Forelimb muscle (tissue), 1 donor: Measurements from ENCODE around the gene VPS29. TPM values are rescaled to one million over a fixed set of nuclear protein-coding genes. Genes with fewer than 3 reads are reported as not detected.
"Not testable (repeated sequence)": the region's sequence is repeated elsewhere in the genome, so short reads cannot be mapped to it uniquely, and the experiment has no call there.

ENCODE experiments used
- DNase-seq: peaks from one replicate; pipeline ENCODE4 v3.0.0-alpha.2; 2013; ENCODE audit warnings: low read depth
- polyA plus RNA-seq: library from polyadenylated mRNA; unstranded; fragments of 120-200 nt; gene quantifications from one replicate; pipeline ENCODE4 v1.2.1, GENCODE V29; 2013; ENCODE audit not compliant: insufficient read length

VPS29 gene
- polyA plus RNA-seq: 129 TPM

GRCh38 chr12:110501752-110502738 lies at the start of gene VPS29, which contains the start of gene RAD9B:
VPS29 (minus strand) TSS chr12:110502111; CDS start chr12:110502051, 60 bp downstream.
RAD9B (plus strand) TSS chr12:110502331; CDS start chr12:110502338, 7 bp downstream.
- DNase-seq: peak; percentile 95

DNA sequence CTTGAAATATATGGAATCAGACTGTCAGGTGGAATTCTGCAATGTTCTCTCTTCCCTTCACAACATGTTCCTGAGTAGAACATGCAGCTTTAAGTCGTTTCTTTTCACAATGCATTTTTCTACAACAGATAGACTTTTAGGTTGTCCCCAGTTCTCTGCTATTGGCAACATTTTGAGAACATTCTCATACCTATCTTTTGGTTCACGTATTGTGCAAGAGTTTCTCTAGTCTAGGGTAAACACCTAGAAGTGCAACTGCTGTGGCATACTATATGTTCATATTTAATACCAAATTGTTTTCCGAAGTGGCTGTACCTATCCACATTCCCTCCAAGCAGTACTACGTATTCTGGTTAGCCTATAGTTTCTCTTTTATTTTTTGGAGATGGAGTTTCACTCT lies 49.1 kb upstream of the VPS29 start:
- DNase-seq: no peak

DNA sequence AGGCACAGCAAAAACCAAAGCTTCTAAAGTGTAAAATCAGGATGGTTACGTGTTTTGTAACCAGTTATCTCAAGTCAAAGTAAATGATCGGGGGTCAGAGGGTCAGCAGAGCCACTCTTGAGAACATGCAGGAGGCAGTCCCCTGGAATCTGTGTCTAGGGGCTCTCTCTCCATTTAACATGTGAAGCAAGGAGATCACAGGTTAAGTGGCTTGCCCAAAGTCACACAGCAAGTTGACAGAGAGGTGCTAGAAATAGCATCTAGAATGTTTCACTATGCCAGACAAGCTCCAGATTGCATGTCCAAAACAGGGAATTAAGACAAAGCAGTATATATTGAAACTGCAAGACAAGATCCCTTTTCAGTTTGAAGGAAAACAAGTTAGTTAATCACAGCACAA lies 47.8 kb upstream of the VPS29 start:
- DNase-seq: no peak

DNA sequence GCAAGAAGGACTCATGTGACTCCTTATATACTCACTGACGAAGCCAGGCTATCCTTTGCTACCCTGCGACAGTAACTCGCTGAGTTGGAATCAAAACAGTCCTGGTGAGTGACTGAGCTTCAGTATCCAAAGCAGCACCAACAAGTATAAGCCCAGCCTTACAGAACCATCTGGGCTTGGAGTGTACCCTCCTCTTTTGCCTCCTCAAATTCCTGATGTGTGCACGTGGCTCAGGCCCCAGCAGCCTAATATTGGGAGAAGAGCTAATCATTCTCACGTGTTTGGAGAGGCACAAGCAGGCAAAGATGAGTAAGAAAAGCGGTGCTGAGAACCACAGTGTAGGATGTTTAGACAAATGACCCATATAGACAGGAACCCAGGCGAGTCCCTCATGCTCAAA lies 46.8 kb upstream of the VPS29 start:
- DNase-seq: no peak

GRCh38 chr12:110547090-110547489 lies 45.2 kb upstream of the VPS29 start:
- DNase-seq: no peak

DNA sequence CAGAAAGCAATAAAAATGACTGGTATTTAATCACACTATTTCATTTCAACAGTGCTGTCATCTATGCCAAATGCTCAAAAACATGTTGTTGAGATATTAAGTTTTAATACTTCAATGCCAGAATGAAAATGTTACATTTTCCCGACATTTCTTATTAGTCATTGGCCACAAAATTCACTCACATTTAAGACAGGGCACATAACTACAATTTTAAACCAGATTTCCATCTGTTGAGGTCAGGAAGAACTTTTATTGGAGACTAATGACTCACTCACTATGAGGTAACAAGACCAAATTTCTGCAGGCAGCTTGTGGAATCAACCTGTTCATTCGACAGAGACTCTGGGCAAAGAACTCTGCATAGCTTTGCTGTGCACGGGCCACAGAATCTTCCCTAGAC lies 44.4 kb upstream of the VPS29 start:
- no peak for DNase-seq

DNA sequence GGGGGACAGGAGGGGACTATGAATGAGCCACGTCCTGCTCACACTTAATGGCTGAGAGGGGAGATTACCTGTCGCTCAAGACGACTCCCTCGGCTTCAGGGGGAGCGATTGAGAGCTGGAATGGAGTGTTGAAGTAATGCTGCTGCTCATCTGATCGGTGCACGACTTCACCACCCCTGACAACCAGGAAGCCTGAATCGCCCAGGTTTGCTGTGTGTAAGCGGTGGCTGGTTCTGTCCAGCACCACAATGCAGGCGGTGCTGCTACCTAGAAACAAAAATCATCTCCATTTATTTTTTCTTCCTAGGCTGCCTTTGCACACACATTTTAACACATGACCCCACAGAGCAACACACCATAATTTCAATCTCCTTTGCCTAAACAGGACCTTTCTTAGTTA lies 43.9 kb upstream of the VPS29 start:
- DNase-seq: no peak

DNA sequence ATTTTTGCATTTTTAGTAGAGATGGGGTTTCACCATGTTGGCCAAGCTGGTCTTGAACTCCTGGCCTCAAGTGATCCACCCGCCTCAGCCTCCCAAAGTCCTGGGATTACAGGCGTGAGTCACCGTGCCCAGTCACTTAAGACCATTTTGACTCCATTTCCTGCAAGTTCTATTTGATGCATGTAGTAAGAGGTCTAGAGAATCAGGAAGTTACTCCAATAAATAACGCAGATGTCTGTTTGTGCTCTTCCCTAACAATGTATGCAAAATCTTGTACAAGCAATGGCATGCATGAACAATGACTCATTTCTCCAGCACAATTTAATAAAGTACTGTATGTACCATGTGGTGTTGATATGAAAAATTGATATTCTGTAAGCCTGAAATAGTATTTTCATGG lies 43.3 kb upstream of the VPS29 start:
- DNase-seq: not testable (repeated sequence)

- no peak for DNase-seq
Observed at GRCh38 chr12:110543965-110544364, 42.1 kb upstream of the VPS29 start.

DNA sequence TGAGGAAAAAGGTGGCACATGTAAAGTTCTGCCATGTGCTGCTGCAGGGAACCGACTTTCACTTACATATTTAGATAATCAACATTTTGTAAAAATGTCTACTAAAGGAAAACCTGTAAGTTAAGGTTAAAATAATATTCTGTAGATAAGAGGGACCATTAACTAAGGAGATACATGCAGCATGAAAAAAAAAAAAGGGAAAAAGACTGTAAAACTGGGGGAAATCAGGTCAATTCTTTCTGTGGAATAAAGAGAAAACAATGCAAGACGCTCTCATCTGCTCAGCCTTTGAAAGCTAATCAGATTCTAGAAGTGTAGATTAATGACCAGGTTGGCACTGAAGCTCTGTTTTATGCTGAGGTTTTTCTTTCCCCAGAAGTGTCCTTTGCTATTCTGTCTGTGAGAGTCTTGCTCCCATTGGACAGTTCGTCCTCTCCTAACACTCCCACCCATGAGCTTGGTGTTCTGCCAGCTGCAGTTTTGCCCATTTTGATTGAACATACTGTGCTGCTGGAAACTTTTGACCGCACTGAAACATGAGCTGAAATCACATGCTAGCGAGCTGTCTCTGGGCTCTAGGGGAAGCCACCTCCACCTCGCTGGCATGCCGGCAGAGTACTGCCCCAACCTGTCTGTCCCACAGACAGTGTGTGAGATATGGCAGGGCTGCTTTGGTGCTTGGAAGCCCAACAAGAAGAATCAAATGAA lies 41.5 kb upstream of the VPS29 start:
- peak; percentile 25 for DNase-seq

- no peak for DNase-seq
Observed at GRCh38 chr12:110540048-110540447, 38.1 kb upstream of the VPS29 start.

GRCh38 chr12:110538869-110539622 lies 37.1 kb upstream of the VPS29 start:
- no peak for DNase-seq

DNA sequence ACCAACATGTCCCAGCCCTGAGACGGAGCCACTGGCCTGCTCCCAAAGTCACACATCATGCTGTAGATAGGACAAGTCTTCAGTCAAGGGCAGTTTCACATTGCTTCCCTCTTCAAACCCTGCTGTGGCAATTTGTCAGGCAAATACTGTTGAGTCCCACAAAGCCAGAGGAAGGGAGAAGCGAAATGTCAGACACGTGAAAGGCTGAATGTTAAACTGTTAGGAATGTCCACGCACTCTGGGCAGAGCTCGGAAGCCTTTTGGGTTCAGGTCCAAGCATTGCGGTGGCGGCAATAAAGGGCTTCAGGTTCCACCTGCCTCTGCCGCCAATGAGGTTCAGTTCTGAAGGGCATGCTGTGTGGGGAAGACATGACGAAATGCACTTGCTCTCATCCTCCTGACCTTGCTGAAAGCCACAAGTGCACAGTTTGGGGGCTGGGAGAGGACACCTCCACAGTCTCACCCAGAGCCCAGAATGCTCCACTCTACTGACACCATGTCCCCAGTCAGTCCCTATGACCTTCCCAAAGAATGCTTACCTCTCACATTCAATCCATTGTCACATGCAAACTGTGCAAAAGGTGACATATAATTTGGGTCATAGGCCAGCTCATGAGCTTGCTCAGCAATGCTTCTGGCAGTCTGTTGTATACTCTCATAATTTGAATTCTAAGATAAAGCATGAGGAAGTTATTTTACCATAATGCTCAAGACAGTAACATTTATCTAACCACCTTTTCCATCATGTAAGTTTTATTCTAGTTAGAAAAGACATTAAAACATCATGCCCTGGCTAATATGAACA lies 35.9 kb upstream of the VPS29 start:
- no peak for DNase-seq

- no peak for DNase-seq
Observed at GRCh38 chr12:110536834-110537604, 35.1 kb upstream of the VPS29 start.

DNA sequence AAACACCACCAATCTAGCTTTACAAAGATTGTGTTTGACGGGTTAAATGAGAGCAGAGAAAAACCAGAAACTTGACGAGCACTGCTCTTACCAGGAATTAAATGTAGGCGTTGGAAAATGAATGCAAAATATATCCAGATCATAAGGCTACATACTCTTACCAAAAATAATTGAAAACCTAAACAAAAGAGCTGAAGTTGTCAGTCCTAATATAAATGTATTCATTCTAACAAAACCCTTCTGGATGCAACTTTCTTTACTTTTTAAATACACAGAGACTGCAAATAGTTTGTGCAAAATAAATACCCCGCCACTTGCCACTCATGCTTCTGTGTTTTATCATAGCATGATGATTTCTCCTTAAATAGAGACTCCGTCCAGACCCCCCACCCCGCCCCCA lies 32.9 kb upstream of the VPS29 start:
- no peak for DNase-seq

- DNase-seq: no peak
Observed at GRCh38 chr12:110533607-110534006, 31.7 kb upstream of the VPS29 start.

GRCh38 chr12:110532644-110533043 lies 30.7 kb upstream of the VPS29 start:
- no peak for DNase-seq

DNA sequence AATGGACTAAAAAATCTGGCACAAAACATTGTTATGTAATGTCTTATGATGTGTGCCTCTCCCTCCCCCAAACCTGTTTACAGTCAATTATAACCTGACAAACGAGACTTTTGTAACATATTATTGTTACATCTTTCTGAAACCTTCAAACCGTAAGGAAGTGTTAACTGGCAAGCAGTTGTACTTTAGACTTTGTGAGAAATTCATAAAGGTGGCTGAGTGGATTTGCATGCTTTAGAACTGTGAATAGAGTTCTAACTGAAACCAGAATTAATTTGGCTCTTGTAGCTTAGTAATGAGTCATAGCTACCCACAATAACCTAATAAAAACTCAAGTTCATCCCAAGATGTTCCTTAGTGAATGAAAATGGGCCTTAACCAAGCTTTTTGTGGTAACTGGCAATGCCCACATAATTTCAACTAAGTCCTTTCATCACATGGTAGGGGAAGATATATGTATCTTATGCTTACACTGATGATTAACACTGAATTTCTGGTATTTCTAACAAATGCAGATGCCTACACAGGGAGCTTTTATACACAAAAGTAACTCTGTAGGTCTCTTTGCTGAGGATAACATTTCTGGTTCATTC lies 29.9 kb upstream of the VPS29 start:
- no peak for DNase-seq

- no peak for DNase-seq
Observed at GRCh38 chr12:110530511-110530910, 28.6 kb upstream of the VPS29 start.

- DNase-seq: no peak
Observed at GRCh38 chr12:110528277-110528839, 26.4 kb upstream of the VPS29 start.
